MM.1S (cell line): Measurements from ENCODE around the gene CSTPP1.

ENCODE experiments used
- CTCF ChIP-seq: fragments of 300-600 bp; sonication (generic); IDR thresholded peaks from 2 replicates; pipeline ENCODE4 v1.5.1; 2016; ENCODE audit warnings: antibody characterized with exemption, low read length, mixed read lengths
- EZH2 ChIP-seq: fragments of 300-600 bp; sonication (generic); optimal IDR thresholded peaks from 2 replicates; pipeline ENCODE3; 2017; ENCODE audit warnings: low read depth, mild to moderate bottlenecking, antibody characterized with exemption, low read length, mixed read lengths
- EZH2phosphoT487 ChIP-seq: fragments of 300-600 bp; sonication (generic); IDR thresholded peaks from 2 replicates; pipeline ENCODE4 v1.6.1; 2018; ENCODE audit warnings: antibody characterized with exemption, low read length

GRCh38 chr11:47188259-47188658 is 251.7 kb downstream of the CSTPP1 start:
- TF ChIP-seq CTCF (no peak), EZH2 (no peak), EZH2phosphoT487 (no peak)
